CD4-positive, alpha-beta T cell treated with Interleukin-17A for 1 hour (primary cell): ENCODE results near the gene TEX9.

Source experiments
- DNase-seq: peaks from one replicate; pipeline ENCODE4 v3.0.0-alpha.2; 2020

Gene TEX9

DNA sequence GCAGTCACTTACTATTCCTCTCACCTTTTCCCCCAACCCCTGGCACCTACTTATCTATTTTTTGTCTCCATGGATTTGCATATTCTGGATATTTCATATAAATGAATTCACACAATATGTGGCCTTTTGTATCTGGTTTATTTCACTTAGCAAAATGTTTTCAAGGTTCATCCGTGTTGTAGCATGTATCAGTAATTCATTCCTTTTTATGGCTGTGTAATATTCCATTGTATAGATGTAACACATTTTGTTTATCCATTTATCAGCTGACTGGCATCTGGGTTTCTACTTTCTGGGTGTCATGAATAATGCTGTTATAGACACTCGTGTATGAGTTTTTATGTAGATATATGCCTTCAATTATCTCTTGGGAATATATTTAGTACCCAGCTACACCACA, 93.9 kb downstream of the TEX9 start:
- no peak for DNase-seq

DNA sequence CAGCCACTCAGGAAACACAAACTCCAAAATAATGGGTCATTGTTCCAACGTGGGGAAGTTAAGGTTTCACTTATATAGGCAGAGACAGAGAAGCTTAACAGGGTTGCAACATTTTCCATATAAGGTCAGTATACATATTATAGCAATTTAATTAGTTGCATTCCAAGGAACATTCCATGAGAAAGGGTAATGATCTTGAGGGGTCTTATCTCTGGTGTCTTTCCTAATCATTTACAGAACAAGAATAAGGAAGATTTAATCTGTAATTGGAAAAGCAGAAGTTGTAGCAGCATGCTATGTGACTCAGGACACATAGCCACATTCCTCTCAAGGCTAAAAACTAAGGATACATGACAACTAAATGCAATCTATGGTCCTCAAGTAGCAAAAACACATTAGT, 94.8 kb downstream of the TEX9 start:
- no peak for DNase-seq

DNA sequence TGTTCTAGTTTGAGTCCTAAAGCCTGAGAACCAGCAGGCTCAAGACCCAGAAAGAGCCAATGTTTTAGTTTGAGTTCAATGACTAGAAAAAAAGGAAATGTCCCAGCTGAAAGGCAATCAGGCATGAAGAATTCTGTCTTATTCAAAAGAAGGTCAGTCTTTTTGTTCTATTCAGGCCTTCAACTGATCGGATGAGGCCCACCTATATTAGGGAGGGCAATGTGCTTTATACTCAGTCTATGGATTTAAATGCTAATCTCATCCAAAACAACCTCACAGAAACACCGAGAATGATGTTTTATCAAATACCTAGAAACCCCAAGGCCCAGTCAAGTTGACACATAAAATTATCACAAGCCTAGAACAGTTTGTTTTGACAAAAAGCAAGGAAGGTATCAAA, 95.7 kb downstream of the TEX9 start:
- no peak for DNase-seq

DNA sequence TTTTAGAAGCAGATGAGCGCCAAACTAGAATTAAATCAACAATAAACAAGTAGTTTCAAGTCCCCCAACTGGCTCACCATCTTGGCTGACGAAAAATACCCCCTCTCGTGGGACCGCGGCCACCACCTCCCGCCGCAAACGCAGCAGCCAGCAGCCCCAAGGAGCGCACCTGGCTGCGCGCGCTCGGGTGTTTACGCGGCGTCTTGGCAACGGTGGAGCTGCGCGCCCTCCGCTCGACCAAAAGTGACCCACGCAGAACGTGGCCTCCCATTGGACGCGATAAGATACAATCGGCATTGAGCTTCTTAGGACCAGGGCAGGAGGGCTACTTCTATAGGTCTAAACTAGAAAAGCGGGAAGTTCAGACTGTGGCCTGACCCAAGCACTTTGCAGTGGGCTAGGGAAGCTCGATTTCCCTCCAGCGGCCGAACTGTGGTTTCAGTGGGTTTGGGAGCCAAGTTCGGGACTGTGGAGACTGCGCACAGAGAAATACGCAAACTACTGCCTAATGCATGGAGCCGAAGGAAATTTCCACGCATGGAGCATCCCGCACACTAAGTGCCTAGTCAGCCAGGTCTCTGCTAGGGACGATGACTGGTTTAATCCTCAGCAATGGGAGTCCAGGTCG, 99.8 kb downstream of the TEX9 start, which contains the start of gene MNS1:
TSS of gene MNS1 (minus strand) at position 245 of the 628 bp plus-strand sequence. CDS start at position 80, 165 bp downstream.
- peak; percentile 69 for DNase-seq

DNA sequence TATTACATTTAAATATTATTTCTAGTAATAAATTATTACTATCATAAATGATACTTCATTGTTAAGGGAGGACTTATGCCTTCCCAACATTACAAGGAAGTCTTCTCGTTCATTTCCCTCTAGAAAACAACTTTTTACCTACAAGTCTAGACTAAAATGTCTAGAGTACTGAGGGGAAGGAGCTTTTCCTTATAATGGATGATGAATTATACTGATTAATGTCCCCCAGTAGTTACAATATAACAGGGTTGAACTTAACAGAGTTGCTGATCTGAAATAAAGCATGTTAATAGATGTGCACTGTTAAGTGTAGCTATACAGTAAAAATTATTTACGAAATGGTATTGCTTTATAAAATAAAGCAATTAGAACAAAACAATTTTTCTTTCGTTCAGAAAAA, 102.4 kb downstream of the TEX9 start:
- no peak for DNase-seq

DNA sequence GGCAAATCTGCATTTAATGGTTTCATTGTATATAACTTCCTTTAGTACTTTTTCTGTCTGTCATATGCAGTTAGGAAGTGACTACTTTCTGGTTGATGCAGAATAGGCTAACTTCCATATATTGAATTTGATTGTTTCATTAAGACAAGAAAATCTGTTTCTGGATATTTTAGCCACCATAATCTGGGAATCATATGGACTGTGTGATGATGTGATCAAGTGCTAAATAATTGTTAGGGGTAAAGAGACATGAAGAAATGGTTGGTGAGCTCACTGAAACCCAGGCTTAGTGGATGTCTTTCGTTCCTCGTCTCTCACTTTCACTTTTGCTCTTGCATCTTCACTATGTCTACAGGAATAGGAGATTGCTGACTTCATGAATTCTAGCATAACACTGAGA, 103.2 kb downstream of the TEX9 start:
- DNase-seq = peak; percentile 3

DNA sequence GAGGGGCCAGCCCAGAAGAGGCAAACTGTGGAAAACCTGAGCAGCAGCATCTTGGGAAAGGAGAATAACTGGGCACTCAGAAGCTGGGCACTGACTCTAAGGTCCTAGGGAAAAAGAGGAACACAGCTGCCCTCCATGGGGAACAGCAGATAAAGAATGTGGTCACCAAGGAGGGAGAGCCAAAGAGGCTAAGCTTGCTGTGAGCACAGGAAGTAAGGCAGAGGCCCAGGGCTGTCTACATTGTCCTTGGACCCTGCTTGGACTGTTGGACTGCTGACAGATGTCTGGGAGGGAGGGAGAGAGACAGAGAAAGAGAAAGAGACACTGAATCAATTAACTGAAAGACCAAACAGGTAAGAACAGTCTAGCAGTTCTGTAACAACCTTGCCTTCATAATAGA, 104.3 kb downstream of the TEX9 start:
- DNase-seq = no peak

DNA sequence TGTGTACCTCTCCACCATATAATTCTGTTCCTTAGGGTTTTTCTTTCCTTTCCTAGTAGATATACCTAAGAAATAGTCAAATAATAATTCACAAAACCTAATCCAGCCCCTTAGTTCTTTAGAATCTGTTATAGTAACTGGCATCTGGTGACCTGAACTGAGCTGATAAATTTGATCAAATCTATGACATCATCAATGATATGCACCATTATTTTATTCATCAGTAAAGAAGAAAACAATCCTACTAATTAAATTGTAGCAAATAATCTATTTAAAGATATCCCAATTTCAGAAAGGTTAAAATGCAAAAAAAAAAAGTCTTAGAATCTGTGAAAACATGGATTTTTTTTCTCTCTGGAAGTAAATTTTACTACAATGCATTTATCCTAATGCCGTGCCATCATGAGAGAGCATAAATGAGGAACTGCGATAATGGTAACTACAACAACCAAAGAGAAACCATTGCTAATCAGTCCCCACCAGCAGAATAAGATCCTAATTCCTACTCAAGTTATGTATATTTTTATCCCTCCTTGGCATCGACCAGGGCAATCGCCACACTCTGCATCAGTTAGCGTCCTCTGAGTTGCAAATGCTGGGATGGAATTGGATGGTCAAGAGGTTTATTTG, 106.3 kb downstream of the TEX9 start:
- no peak for DNase-seq

DNA sequence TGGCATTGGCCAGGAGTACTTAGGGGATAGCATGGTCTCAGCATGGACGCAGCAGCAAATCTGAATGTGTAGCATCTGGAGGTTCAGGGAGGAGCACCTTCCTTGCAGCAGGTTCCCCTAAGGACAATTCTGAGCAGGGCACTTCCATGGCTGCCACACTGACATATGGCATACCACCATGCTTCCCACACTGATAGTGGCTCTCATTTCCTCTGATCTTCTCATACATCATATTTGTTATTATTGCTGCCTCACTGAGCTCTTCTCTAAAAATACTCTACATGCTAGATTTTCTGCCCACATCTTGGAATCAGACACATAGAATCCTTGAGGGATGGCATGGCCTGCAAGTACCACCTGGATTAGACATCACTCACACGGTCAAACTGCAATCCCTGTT, 107.1 kb downstream of the TEX9 start:
- no peak for DNase-seq

DNA sequence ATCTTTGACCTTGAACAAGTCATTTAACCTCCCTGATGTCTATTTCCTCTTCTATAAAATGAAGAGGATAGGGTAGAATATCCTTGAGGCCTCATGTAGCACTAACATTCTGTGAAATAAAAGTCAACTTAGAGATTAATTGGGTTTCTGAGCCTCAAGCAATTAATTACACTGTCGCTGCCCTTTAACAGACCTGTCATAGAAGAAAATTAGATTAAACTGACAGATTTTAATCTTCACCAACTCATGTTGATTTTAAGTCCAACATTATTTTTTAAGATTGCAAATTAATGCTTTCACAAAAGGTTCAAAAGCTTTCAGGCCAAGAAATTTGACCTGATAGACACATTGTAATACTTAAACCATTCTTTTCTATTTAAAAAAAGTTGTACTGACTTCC, 107.8 kb downstream of the TEX9 start:
- DNase-seq = no peak

DNA sequence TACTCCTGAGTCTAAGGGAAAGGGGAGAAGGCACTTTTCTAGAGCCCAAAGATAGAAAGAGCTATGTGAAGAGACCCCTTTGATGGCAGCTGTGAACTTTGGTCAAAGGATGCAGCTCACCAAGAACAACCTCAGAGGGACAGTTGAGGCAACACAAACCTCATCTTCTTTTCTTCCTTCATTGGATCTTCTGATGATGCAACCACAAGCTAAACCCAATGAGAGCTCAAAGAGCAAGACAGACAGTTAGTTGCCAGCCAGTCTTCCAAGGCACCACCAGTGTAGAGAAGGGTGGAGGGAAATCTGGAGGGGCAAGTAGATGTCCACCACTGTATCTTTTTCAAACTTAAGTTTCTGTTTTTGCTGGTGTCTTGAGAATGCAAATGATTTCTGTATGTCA, 110.1 kb downstream of the TEX9 start:
- DNase-seq = no peak
